Activated naive CD8-positive, alpha-beta T cell treated with anti-CD3 and anti-CD28 coated beads, Interleukin-2, amount 10 ng/mL, durations not matched to agents 7 days and 5 days (primary cell): ENCODE measurements around the gene ZNF552. TPM values are rescaled to one million over a fixed set of nuclear protein-coding genes. Genes with fewer than 3 reads are reported as not detected.
"Not testable (repeated sequence)": the region's sequence is repeated elsewhere in the genome, so short reads cannot be mapped to it uniquely, and the experiment has no call there.

Experiments
- ATAC-seq: fragments of 150-1000 bp; cut with Tn5 transposase; one replicate; pipeline ENCODE4 v1.10.0; 2021; ENCODE audit warnings: low read depth, moderate library complexity
- POLR2A ChIA-PET: fragments of 350-600 bp; sonication (Branson Sonifier 250); formaldehyde crosslinking; loops from one replicate; lab custom pipeline; 2021; ENCODE audit warnings: antibody characterized with exemption; lab: Charles Lee
- DNase-seq: peaks from one replicate; pipeline ENCODE4 v3.0.0; 2021
- H3K27ac Mint-ChIP-seq: one replicate; pipeline ENCODE4 v1.8.0; 2022; ENCODE audit warnings: mild to moderate bottlenecking, mixed read lengths
- H3K27me3 Mint-ChIP-seq: one replicate; pipeline ENCODE4 v1.8.0; 2022; ENCODE audit warnings: mild to moderate bottlenecking, moderate library complexity, mixed read lengths
- H3K36me3 Mint-ChIP-seq: one replicate; pipeline ENCODE4 v1.8.0; 2021; ENCODE audit warnings: mild to moderate bottlenecking, mixed read lengths
- H3K4me1 Mint-ChIP-seq: one replicate; pipeline ENCODE4 v1.8.0; 2021; ENCODE audit warnings: mixed read lengths
- H3K4me3 Mint-ChIP-seq: one replicate; pipeline ENCODE4 v1.8.0; 2022; ENCODE audit warnings: mild to moderate bottlenecking, moderate library complexity, mixed read lengths
- H3K9me3 Mint-ChIP-seq: one replicate; pipeline ENCODE4 v1.8.0; 2021; ENCODE audit warnings: mixed read lengths
- total RNA-seq, 2 experiments: library from RNA; stranded (reverse); gene quantifications; one replicate each; pipeline ENCODE4 v1.2.3, GENCODE V29; 2021

ZNF552 gene
- total RNA-seq, 2 experiments from 2014 or later = 10.8 to 13.6 TPM

GRCh38 chr19:57830071-57830602 is 15.4 kb upstream of the ZNF552 start, which contains the start of gene ZNF587B:
Gene ZNF587B (plus strand): TSS chr19:57830299. CDS start chr19:57830529, 230 bp downstream.
- peaks cover 32% of the 10 kb centered on the region for H3K36me3 Mint-ChIP-seq
- H3K27me3 Mint-ChIP-seq = no peaks in the 10 kb centered on the region
- H3K4me1 Mint-ChIP-seq = peaks cover 10% of the 10 kb centered on the region
- H3K27ac Mint-ChIP-seq = peak within 1 kb of the TSS; percentile 25
- peak within 1 kb of the TSS; percentile 64 for H3K4me3 Mint-ChIP-seq
- peaks cover 1% of the 10 kb centered on the region for H3K9me3 Mint-ChIP-seq
- POLR2A ChIA-PET = interaction anchor here (2.0 kb wide), 1 partner anchor 11 kb away, joined by 5 read pairs; no protein-coding TSS in a partner anchor
- DNase-seq (peak; percentile 51), ATAC-seq (peak; percentile 58)

- Mint-ChIP-seq H3K27ac (no peak overlapping the region), H3K27me3 (no peaks in the 10 kb centered on the region), H3K4me1 (peaks cover 11% of the 10 kb centered on the region), H3K36me3 (peaks cover 35% of the 10 kb centered on the region), H3K4me3 (no peak overlapping the region), H3K9me3 (peaks cover 1% of the 10 kb centered on the region)
- DNase-seq (no peak), ATAC-seq (no peak)
- POLR2A ChIA-PET = interaction anchor here (2.0 kb wide), 1 partner anchor 10 kb away, joined by 5 read pairs; no protein-coding TSS in a partner anchor
Observed at GRCh38 chr19:57829316-57829715, 14.6 kb upstream of the ZNF552 start.

GRCh38 chr19:57825511-57825910 is 10.8 kb upstream of the ZNF552 start:
- H3K4me1 Mint-ChIP-seq = peaks cover 33% of the 10 kb centered on the region
- peaks cover 46% of the 10 kb centered on the region for H3K36me3 Mint-ChIP-seq
- H3K27me3 Mint-ChIP-seq = no peaks in the 10 kb centered on the region
- DNase-seq = no peak
- peaks cover 1% of the 10 kb centered on the region for H3K9me3 Mint-ChIP-seq
- no peak overlapping the region for H3K27ac Mint-ChIP-seq
- H3K4me3 Mint-ChIP-seq = no peak overlapping the region
- POLR2A ChIA-PET = no interaction called here
- no peak for ATAC-seq

GRCh38 chr19:57823608-57824007 is 8.9 kb upstream of the ZNF552 start:
- ATAC-seq, POLR2A ChIA-PET, H3K27me3 Mint-ChIP-seq, DNase-seq, H3K9me3 Mint-ChIP-seq, H3K27ac Mint-ChIP-seq, H3K4me3 Mint-ChIP-seq: not testable (repeated sequence)
- peaks cover 36% of the 10 kb centered on the region for H3K36me3 Mint-ChIP-seq
- peaks cover 30% of the 10 kb centered on the region for H3K4me1 Mint-ChIP-seq

- H3K4me1 Mint-ChIP-seq = peaks cover 33% of the 10 kb centered on the region
- H3K27me3 Mint-ChIP-seq, H3K9me3 Mint-ChIP-seq, ATAC-seq, DNase-seq, H3K27ac Mint-ChIP-seq, POLR2A ChIA-PET, H3K4me3 Mint-ChIP-seq: not testable (repeated sequence)
- H3K36me3 Mint-ChIP-seq = peaks cover 36% of the 10 kb centered on the region
Observed at GRCh38 chr19:57823155-57823554, 8.4 kb upstream of the ZNF552 start.

GRCh38 chr19:57821501-57821900 is 6.8 kb upstream of the ZNF552 start:
- POLR2A ChIA-PET = interaction anchor here (2.5 kb wide), 1 partner anchor 181 kb away, joined by 9 read pairs; the partner anchor contains the start of gene ZNF606
- ATAC-seq, H3K27me3 Mint-ChIP-seq, H3K9me3 Mint-ChIP-seq, H3K27ac Mint-ChIP-seq, H3K4me3 Mint-ChIP-seq, DNase-seq: not testable (repeated sequence)
- Mint-ChIP-seq H3K4me1 (peaks cover 33% of the 10 kb centered on the region), H3K36me3 (peaks cover 30% of the 10 kb centered on the region)

- Mint-ChIP-seq H3K4me3 (peak overlapping the region; percentile 92), H3K36me3 (peaks cover 28% of the 10 kb centered on the region), H3K27ac (peak overlapping the region; percentile 98), H3K4me1 (peaks cover 34% of the 10 kb centered on the region)
- DNase-seq, ATAC-seq, H3K9me3 Mint-ChIP-seq, H3K27me3 Mint-ChIP-seq: not testable (repeated sequence)
- POLR2A ChIA-PET = interaction anchor here (2.5 kb wide), 1 partner anchor 181 kb away, joined by 9 read pairs; the partner anchor contains the start of gene ZNF606
Observed at GRCh38 chr19:57821095-57821494, 6.4 kb upstream of the ZNF552 start.

GRCh38 chr19:57820599-57820998 is 5.9 kb upstream of the ZNF552 start:
- POLR2A ChIA-PET = interaction anchor here (1.7 to 2.5 kb wide), 4 partner anchors 68 to 239 kb away, joined by 4 to 19 read pairs (median 8); partner anchors contain the start of genes ZNF135, ZNF606, ZNF776 and ZNF814
- Mint-ChIP-seq H3K4me1 (peaks cover 35% of the 10 kb centered on the region), H3K27me3 (no peaks in the 10 kb centered on the region), H3K4me3 (peak overlapping the region; percentile 92), H3K36me3 (peaks cover 25% of the 10 kb centered on the region), H3K9me3 (no peaks in the 10 kb centered on the region), H3K27ac (peak overlapping the region; percentile 98)
- ATAC-seq (no peak), DNase-seq (no peak)

GRCh38 chr19:57819475-57820148 is 4.9 kb upstream of the ZNF552 start:
- POLR2A ChIA-PET = interaction anchor here (0.7 to 2.5 kb wide), 19 partner anchors 8 to 507 kb away, joined by 3 to 19 read pairs (median 4); partner anchors contain the start of genes ZIK1, ZNF135, ZNF154 and ZNF329
- Mint-ChIP-seq H3K4me1 (peaks cover 40% of the 10 kb centered on the region), H3K27ac (peak overlapping the region; percentile 98), H3K36me3 (peaks cover 23% of the 10 kb centered on the region), H3K9me3 (no peaks in the 10 kb centered on the region), H3K4me3 (peak overlapping the region; percentile 92), H3K27me3 (no peaks in the 10 kb centered on the region)
- DNase-seq = peak; percentile 71
- peak; percentile 90 for ATAC-seq

- POLR2A ChIA-PET = interaction anchor here (0.7 to 2.1 kb wide), 6 partner anchors 31 to 137 kb away, joined by 4 to 19 read pairs (median 12); partner anchors contain the start of genes ZNF417, ZNF551, ZNF586 and ZNF587
- H3K9me3 Mint-ChIP-seq = no peaks in the 10 kb centered on the region
- peak overlapping the region; percentile 74 for H3K27ac Mint-ChIP-seq
- peak overlapping the region; percentile 58 for H3K4me3 Mint-ChIP-seq
- H3K4me1 Mint-ChIP-seq = peaks cover 40% of the 10 kb centered on the region
- no peaks in the 10 kb centered on the region for H3K27me3 Mint-ChIP-seq
- H3K36me3 Mint-ChIP-seq = peaks cover 20% of the 10 kb centered on the region
- DNase-seq (no peak), ATAC-seq (no peak)
Observed at GRCh38 chr19:57818378-57818777, 3.7 kb upstream of the ZNF552 start.

GRCh38 chr19:57817976-57818375 is 3.3 kb upstream of the ZNF552 start:
- POLR2A ChIA-PET = no interaction called here
- DNase-seq = no peak
- no peaks in the 10 kb centered on the region for H3K27me3 Mint-ChIP-seq
- peaks cover 40% of the 10 kb centered on the region for H3K4me1 Mint-ChIP-seq
- peak overlapping the region; percentile 58 for H3K4me3 Mint-ChIP-seq
- peaks cover 19% of the 10 kb centered on the region for H3K36me3 Mint-ChIP-seq
- H3K9me3 Mint-ChIP-seq = no peaks in the 10 kb centered on the region
- no peak for ATAC-seq
- peak overlapping the region; percentile 74 for H3K27ac Mint-ChIP-seq

GRCh38 chr19:57816652-57817051 is 1.9 kb upstream of the ZNF552 start:
- ATAC-seq (no peak), DNase-seq (no peak)
- Mint-ChIP-seq H3K4me1 (peaks cover 40% of the 10 kb centered on the region), H3K27ac (no peak overlapping the region), H3K36me3 (peaks cover 17% of the 10 kb centered on the region), H3K27me3 (no peaks in the 10 kb centered on the region), H3K4me3 (peak overlapping the region; percentile 7), H3K9me3 (no peaks in the 10 kb centered on the region)
- POLR2A ChIA-PET = interaction anchor here (0.7 kb wide), 1 partner anchor 67 kb away, joined by 6 read pairs; no protein-coding TSS in a partner anchor
